Loucy (cell line): ENCODE results near the gene PARVA.

Experiments used
- H2AFZ ChIP-seq: fragments of 200-600 bp; sonication (generic); 2 replicates; pipeline ENCODE4 v1.6.0; 2016; ENCODE audit warnings: antibody characterized with exemption, mild to moderate bottlenecking, low read length, moderate library complexity
- H3F3A ChIP-seq: fragments of 200-600 bp; 2 replicates; pipeline ENCODE4 v1.6.0; 2016; ENCODE audit warnings: antibody characterized with exemption, low read depth, mild to moderate bottlenecking
- H3K27me3 ChIP-seq: fragments of 200-600 bp; sonication (generic); 2 replicates; pipeline ENCODE4 v1.6.1; 2014; ENCODE audit warnings: low read length, mild to moderate bottlenecking; ENCODE audit not compliant: insufficient read depth, poor library complexity, severe bottlenecking
- H3K36me3 ChIP-seq: fragments of 200-600 bp; sonication (generic); 2 replicates; pipeline ENCODE4 v1.6.1; 2016; ENCODE audit warnings: low read length; ENCODE audit not compliant: insufficient read depth
- H3K4me1 ChIP-seq: fragments of 200-600 bp; sonication (generic); 2 replicates; pipeline ENCODE4 v1.5.1; 2014; ENCODE audit warnings: low read length, mild to moderate bottlenecking; ENCODE audit not compliant: insufficient read depth, poor library complexity, severe bottlenecking
- H3K4me2 ChIP-seq: fragments of 200-600 bp; sonication (generic); 2 replicates; pipeline ENCODE4 v1.6.0; 2014; ENCODE audit warnings: antibody characterized with exemption, low read length, low read depth, mild to moderate bottlenecking; ENCODE audit not compliant: poor library complexity, severe bottlenecking
- H3K4me3 ChIP-seq: fragments of 200-600 bp; sonication (generic); 2 replicates; pipeline ENCODE4 v1.5.1; 2014; ENCODE audit warnings: low read length, mild to moderate bottlenecking, mixed read lengths; ENCODE audit not compliant: poor library complexity, severe bottlenecking
- H3K79me2 ChIP-seq: fragments of 200-600 bp; sonication (generic); 2 replicates; pipeline ENCODE4 v1.6.1; 2014; ENCODE audit warnings: low read length; ENCODE audit not compliant: insufficient read depth
- H3K9ac ChIP-seq: fragments of 200-600 bp; sonication (generic); 2 replicates; pipeline ENCODE4 v1.6.0; 2014; ENCODE audit warnings: mild to moderate bottlenecking, low read depth, low read length, moderate library complexity; ENCODE audit not compliant: poor library complexity, severe bottlenecking
- H3K9me2 ChIP-seq: fragments of 200-600 bp; sonication (generic); replicated peaks from 2 replicates; pipeline ENCODE4 v1.6.1; 2016; ENCODE audit warnings: low read depth, low read length, mixed read lengths
- H3K9me3 ChIP-seq: fragments of 200-600 bp; sonication (generic); 2 replicates; pipeline ENCODE4 v1.6.1; 2014; ENCODE audit warnings: mild to moderate bottlenecking, antibody characterized with exemption, low read length, low read depth; ENCODE audit not compliant: insufficient read depth
- H4K20me1 ChIP-seq: fragments of 200-600 bp; sonication (generic); 2 replicates; pipeline ENCODE4 v1.6.0; 2014; ENCODE audit warnings: antibody characterized with exemption, low read length, mild to moderate bottlenecking; ENCODE audit not compliant: insufficient read depth, poor library complexity, severe bottlenecking
- CTCF ChIP-seq: fragments of 200-600 bp; sonication (generic); conservative IDR thresholded peaks from 2 replicates; pipeline ENCODE4 v1.5.1; 2014; ENCODE audit warnings: mild to moderate bottlenecking, antibody characterized with exemption, low read length
- EZH2phosphoT487 ChIP-seq: fragments of 200-600 bp; IDR thresholded peaks from 2 replicates; pipeline ENCODE4 v1.6.1; 2018; ENCODE audit warnings: antibody characterized with exemption, mild to moderate bottlenecking, moderate library complexity, borderline replicate concordance

PARVA gene

DNA sequence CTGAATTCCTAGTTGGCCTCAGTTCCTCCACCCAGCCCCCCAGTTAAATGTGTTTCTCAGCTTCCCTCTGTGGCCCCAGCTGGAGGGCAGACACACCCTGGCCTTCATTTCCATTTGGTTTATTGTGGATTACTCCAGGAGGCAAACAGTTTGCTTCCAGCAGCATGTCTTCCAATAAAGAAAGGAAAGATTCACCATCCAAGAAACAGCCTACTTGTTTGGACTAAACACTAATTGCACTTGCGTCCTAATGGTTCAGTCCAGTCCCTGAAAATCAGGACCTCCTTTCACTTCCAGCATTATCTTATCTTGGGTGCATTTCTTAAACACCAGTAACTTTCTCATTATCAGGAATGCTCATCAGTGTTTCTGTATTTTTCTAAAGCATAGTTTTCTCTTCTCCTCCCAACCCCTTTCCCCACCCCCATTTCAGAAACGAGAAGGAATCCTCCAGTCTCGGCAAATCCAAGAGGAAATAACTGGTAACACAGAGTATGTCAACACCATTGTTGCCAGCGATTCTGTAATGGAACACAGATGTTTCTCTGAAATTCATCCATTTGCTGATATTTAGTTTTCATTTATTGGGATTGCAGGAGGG lies 130.9 kb downstream of the PARVA start:
- H3K79me2 ChIP-seq: no peaks in the 10 kb centered on the region
- H3K9me2 ChIP-seq: no peaks in the 10 kb centered on the region
- no peaks in the 10 kb centered on the region for H3K36me3 ChIP-seq
- H2AFZ ChIP-seq: no peak overlapping the region
- H3K9me3 ChIP-seq: no peaks in the 10 kb centered on the region
- no peak for TF ChIP-seq CTCF
- TF ChIP-seq EZH2phosphoT487: no peak
- H3K4me1 ChIP-seq: no peaks in the 10 kb centered on the region
- no peaks in the 10 kb centered on the region for H3F3A ChIP-seq
- no peaks in the 10 kb centered on the region for H4K20me1 ChIP-seq
- no peak overlapping the region for H3K9ac ChIP-seq
- no peak overlapping the region for H3K4me3 ChIP-seq
- no peaks in the 10 kb centered on the region for H3K27me3 ChIP-seq
- H3K4me2 ChIP-seq: no peak overlapping the region

DNA sequence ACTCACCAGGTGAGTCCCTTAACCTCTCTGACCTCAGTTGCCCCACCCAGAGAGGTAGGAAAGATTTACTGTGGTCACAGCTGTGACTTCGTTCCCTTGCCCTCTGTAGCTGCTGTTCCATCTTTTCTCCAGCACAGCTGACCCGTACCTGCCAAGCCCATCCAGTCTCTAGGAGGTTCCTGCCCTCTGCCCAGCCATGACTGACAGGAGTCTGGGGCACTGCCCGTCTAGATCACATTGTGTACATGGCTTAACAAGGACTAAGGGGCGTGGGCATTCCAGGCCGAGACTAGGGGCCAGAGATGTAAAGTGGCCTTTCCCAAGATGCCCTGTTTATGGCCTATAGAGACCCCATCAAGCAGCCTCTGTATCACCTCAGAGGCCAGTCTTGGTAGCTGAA lies 132.0 kb downstream of the PARVA start:
- Histone ChIP-seq H3K27me3 (no peaks in the 10 kb centered on the region), H3K9me3 (no peaks in the 10 kb centered on the region), H3K36me3 (no peaks in the 10 kb centered on the region), H3K4me1 (no peaks in the 10 kb centered on the region), H4K20me1 (no peaks in the 10 kb centered on the region), H3K9ac (no peak overlapping the region), H3K4me3 (no peak overlapping the region), H3K9me2 (no peaks in the 10 kb centered on the region), H3K79me2 (no peaks in the 10 kb centered on the region), H2AFZ (no peak overlapping the region), H3K4me2 (no peak overlapping the region), H3F3A (no peaks in the 10 kb centered on the region)
- no peak for TF ChIP-seq EZH2phosphoT487
- TF ChIP-seq CTCF: no peak

DNA sequence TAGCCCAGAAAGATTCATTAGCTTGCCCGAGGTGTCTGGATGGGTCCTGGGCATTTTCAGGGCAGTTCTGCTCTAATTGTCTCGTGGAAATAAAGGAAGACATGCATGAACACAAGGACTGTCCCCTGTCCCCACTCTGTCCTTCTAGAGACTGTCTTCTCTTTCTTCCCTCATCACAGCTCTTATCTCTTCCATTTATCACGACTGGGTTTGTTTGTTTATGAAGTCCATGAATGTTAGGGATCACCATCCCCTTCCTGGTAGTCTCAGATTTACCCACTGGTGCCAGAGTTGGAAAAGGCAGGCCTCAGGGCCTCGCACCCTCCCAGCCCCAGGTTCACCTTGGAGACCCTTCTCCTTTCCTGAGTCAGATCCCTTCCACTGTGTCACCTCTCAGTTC lies 134.8 kb downstream of the PARVA start:
- TF ChIP-seq EZH2phosphoT487 (no peak), CTCF (no peak)
- H3K9me3 ChIP-seq: no peaks in the 10 kb centered on the region
- no peak overlapping the region for H3K4me3 ChIP-seq
- H3K9me2 ChIP-seq: no peaks in the 10 kb centered on the region
- H3K27me3 ChIP-seq: no peaks in the 10 kb centered on the region
- no peaks in the 10 kb centered on the region for H3K36me3 ChIP-seq
- no peaks in the 10 kb centered on the region for H3F3A ChIP-seq
- no peaks in the 10 kb centered on the region for H3K79me2 ChIP-seq
- no peak overlapping the region for H3K9ac ChIP-seq
- no peak overlapping the region for H3K4me2 ChIP-seq
- no peaks in the 10 kb centered on the region for H3K4me1 ChIP-seq
- no peaks in the 10 kb centered on the region for H4K20me1 ChIP-seq
- no peak overlapping the region for H2AFZ ChIP-seq
